Cerebellar nuclear complex (tissue), 1 donor: ENCODE measurements around the gene SYNPO.

ENCODE experiments used
- DNase-seq, 2 experiments: peaks; one replicate each; lab custom pipeline; 2025; lab: John Stamatoyannopoulos, UW

The SYNPO gene

DNA sequence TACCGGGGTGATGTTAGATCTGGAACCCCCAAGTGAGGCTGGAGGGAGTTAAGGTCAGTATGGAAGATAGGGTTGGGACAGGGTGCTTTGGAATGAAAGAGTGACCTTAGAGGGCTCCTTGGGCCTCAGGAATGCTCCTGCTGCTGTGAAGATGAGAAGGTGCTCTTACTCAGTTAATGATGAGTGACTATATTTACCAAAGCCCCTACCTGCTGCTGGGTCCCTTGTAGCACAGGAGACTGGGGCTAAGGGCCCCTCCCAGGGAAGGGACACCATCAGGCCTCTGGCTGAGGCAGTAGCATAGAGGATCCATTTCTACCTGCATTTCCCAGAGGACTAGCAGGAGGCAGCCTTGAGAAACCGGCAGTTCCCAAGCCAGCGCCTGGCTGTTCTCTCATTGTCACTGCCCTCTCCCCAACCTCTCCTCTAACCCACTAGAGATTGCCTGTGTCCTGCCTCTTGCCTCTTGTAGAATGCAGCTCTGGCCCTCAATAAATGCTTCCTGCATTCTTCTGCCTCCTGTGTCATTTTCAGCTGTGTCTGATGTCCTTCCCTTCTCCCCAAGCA is 18.3 kb downstream of the SYNPO start:
- no peak for DNase-seq

GRCh38 chr5:150659360-150660107 is 19.1 kb downstream of the SYNPO start:
- DNase-seq: no peak

- no peak for DNase-seq
Observed at GRCh38 chr5:150660108-150660831, 19.8 kb downstream of the SYNPO start.

DNA sequence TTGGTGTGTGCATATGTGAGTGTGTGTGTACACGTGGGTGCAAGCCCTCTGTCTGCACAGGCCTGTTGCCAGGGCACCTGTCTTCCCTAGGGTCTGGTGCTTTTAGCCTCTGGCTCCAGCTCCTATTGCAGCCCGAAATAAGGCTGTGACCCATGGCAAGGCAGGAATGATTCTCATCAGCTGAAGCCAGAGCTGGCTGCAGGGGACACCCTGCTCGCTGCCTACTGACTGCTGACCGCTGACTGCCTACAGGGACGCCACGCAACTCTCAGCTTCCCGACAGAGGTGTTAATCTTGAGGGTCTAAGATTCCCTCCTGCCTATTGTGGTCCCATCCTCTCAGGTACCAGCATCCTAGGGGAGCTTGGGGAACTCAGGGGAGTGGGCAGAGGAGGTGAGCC is 20.6 kb downstream of the SYNPO start, which contains the start of gene MYOZ3:
Gene MYOZ3, plus strand, starts transcription at position 166 of the 400 bp plus-strand sequence. CDS start 1,691 bp downstream, outside the sequence.
- no peak for DNase-seq

DNA sequence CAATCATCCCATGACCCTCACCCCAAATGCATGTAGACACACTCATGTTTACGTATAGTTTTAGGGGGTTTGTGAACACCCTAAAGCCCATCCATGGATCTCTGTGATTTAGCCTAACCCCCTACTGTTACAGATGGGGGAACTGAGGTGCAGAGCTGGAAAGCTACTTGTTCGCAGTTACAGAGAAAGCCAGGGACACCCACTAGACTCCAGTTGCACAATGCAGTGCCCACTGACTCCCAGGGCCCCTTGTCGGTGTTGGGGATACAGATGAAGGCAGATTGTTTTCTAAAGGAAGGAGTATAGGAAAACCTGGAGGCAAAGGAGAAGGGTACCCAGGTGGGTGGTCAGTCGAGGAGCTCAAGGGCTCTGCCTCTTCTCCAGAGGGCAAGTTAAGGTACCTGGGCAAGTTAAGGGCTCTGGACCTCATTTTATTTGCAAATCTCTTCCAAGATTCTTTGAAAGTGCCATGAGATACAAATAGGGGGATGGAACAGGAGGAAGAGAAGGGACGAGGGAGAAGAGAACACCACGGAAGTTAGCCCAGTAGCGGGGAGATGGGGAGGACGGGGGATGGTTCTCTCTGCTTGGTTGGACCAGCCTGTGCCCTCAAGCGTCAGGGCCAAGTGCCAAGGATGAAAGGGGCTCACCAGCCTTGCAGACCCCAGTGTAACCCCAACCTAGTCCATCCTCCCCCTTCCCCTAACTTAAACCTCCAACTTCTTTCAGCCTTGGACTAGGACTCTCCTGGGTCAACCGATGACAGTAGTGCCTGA is 21.5 kb downstream of the SYNPO start:
- DNase-seq: no peak

GRCh38 chr5:150662731-150663516 is 22.5 kb downstream of the SYNPO start:
- no peak for DNase-seq

DNA sequence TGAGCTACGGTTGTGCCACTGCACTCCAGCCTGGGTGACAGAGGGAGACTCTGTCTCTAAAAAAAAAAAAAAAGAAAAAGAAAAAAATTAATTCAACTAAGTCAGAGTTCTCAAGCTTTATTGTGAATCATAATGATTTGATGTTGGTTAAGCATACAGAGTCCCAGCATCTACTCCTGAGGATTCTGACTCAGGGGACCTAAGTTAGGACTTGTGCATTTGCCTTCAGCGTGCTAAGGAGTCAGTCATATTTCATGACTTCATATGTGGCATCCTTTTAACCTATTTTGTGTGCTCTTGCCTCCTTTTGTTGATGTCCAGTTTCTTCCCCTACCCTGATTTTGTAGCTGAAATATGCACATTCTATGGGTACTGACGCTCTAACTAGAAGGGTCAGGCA is 23.5 kb downstream of the SYNPO start:
- DNase-seq: no peak

GRCh38 chr5:150665044-150665443 is 24.6 kb downstream of the SYNPO start:
- DNase-seq: no peak

GRCh38 chr5:150670275-150670947 is 30.0 kb downstream of the SYNPO start:
- no peak for DNase-seq

DNA sequence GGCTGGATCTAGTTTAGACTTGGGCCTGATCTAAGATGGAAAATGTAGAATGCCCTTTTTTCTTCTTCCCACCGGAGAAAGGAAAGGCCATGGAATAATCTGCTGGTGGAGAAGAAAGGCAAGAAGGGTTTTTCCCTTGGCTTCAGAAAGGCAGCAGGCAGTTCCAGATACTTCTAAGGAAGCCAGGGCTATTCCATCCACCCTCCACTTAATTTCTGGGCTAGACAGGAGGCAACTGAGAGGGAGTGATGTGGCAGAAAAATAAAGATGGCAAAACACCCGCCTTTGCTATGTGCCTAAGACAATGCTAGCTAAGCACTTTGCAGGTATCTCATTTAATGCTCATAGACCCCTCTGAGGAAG is 30.5 kb downstream of the SYNPO start:
- no peak for DNase-seq

- no peak for DNase-seq
Observed at GRCh38 chr5:150671509-150672236, 31.2 kb downstream of the SYNPO start.

DNA sequence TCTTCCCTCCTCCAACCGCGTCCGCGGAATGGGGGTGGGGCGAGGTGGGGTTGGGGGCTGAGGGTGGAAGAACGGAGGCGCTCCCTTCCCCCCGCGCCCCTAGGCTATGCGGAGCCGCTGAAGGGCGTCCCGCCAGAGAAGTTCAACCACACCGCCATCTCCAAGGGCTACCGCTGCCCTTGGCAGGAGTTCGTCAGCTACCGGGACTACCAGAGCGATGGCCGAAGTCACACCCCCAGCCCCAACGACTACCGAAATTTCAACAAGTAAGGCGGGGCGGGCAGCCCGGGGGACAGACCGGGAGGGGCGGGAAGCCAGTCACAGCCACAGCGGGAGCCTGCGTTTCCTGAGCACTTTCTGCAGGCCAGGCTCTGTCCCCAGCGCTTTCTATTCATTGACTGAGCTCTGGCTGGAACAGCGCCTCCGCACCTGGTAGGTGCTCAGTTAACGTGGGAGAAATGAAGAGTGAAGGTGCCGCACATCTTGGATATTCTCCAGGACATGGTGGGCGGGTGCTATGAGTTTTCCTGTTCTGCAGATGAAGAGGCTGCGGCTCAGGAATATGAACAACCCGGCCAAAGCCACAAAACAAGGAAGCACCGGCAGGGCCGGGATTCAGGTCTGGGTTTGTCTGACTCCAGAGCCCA is 31.9 kb downstream of the SYNPO start:
- DNase-seq: no peak

- DNase-seq: no peak
Observed at GRCh38 chr5:150672884-150673275, 32.4 kb downstream of the SYNPO start.

- DNase-seq: no peak
Observed at GRCh38 chr5:150674341-150674821, 33.9 kb downstream of the SYNPO start.

- DNase-seq: no peak
Observed at GRCh38 chr5:150675069-150675468, 34.6 kb downstream of the SYNPO start.

GRCh38 chr5:150676578-150676977 is 36.1 kb downstream of the SYNPO start:
- no peak for DNase-seq

DNA sequence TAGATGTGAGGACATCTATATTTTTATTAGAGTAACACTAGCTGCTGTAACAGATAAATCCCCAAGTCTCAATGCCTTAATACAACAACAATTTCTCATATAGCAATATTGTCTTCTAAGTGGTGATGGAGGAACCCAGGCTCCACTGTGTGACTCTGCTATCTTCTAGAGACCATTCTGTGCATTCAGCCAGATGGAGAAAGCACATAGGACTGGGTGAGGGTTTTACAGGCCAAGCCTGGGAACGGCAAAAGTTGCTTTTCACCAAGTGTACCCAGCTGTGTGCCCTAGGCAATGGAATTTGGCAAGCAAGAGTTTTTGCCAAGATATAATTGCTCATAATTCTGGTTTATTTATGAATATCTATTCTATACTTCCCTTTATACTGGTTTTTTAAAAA is 48.7 kb downstream of the SYNPO start:
- DNase-seq: no peak

- no peak for DNase-seq
Observed at GRCh38 chr5:150690760-150691159, 50.3 kb downstream of the SYNPO start.

DNA sequence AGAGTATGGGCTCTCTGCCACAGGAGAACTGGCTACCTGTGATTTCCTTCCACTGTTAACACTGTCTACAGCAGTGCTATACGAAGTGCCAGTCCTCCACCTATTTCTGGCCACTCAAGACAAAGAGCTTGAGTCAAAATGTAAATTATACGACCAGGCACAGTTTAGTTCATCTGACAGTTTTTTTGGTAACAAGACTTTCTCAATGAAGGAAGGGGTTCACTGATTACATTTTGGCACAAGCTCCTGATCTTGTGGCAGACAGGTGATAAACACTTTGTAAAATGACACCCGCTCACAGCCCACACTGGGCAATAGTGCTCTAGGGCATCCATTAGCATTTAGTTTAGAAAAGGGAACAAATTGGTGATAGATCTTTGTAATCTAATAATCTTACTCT is 51.8 kb downstream of the SYNPO start:
- DNase-seq: no peak

- DNase-seq: no peak
Observed at GRCh38 chr5:150694612-150695011, 54.2 kb downstream of the SYNPO start.
